DMS53 (cell line): ENCODE results near the gene HDAC7.
"Not testable (repeated sequence)": the region's sequence is repeated elsewhere in the genome, so short reads cannot be mapped to it uniquely, and the experiment has no call there.

Experiments used
- DNase-seq: peaks from one replicate; lab custom pipeline; 2025; lab: John Stamatoyannopoulos, UW

HDAC7 gene

DNA sequence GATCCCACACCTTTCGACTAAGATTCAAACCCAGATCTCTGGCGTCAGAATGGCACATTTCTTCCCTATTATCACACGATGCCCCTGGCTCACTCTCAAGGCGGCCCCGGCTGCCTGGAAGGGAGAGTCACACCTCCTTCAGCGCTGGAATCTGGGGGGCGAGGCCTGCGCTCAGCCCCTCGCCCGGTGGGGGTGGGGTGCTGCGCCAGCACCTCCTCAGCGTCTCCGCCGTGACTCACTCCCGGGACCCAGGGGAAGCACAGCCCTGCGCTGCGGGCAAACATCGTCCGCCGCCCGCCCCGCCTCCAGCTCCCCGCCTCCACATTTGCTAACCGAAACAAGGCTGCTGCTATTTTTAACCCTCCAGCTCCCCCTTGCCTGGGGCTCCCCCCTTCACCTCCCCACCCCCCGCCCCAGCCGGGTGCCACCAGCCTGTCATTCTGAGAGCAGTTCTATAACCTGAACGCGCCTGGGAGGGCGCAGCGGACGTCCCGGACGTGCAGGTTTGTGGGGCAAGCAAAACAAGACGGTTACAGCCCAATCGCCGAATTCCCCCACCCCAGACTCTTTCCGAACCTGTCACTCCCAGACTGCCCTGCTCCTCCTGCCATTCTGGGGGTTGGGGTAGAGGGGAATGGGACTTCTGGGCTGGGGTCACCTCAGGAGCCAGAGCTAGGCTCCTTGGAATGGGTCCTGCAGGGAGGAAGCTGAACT, 6.7 kb downstream of the HDAC7 start:
- peak; percentile 86 for DNase-seq

DNA sequence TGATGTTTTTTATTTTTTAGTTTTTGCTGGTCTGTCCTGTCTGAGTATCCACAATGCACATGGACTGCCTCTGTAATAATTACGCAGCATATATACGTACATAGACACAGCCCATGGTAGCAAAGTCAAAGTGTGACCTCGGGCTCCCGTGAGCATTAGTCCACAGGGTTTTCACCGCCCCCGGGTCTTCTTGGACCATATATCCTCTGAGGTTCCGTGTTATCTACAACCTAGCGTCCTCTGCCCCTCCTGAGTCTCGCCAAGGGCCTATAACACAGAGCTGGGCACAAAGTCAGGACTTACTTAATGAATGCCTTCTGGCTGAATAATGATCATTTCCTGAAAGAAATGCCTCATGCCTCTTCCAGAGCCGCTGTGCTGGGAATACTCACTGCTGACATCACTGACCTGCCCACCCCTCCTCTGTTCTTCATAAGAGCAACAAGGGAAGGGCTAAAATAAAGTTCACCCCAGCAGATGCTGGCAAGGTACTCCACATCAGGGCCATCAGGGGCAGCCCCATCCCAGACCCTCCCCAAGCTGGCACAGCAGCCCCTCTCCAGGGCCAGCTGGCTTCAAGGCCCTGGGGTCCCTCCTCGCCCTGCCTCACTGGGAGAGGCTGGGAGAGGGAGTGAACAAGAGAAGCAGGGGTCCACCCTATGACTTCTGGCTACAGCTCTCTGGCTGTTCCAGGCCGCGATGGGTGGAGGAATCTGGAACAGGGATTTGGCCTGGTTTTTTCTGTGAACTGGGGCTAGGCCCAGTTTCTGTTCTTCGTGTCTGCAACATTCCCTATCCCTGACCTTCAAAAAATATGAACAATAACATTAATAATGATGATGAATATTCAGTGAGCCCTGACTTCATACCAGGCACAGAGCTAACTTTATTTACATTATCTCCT, 7.9 kb downstream of the HDAC7 start:
- DNase-seq: no peak

DNA sequence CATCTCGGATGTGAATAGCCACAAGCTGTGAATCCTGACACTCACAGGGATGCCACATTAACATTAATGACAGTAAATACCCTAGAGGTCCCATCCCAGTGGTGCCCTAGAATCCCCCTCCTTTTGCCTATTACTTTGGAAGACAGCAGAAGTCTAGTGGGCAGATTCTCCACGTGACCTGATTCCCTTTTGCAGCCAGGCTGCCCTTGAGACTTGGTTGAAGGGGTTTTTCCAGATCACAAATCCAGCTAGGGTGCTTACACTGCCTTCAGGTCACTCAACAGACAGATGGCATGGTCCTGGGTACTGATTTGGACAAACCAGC, 8.7 kb downstream of the HDAC7 start:
- DNase-seq: no peak

DNA sequence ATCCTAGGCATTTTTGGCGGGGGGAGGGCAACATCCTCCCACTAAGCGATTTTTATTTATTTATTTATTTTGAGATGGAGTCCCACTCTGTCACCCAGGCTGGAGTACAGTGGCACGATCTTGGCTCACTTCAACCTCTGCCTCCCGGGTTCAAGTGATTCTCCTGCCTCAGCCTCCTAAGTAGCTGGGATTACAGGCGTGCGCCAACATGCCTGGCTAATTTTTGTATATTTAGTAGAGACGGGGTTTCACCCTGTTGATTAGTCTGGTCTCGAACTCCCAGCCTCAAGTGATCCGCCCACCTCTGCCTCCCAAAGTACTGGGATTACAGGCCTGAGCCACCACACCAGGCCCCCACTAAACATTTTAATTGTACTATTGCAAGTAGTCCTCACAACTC, 10.2 kb downstream of the HDAC7 start:
- DNase-seq: not testable (repeated sequence)

DNA sequence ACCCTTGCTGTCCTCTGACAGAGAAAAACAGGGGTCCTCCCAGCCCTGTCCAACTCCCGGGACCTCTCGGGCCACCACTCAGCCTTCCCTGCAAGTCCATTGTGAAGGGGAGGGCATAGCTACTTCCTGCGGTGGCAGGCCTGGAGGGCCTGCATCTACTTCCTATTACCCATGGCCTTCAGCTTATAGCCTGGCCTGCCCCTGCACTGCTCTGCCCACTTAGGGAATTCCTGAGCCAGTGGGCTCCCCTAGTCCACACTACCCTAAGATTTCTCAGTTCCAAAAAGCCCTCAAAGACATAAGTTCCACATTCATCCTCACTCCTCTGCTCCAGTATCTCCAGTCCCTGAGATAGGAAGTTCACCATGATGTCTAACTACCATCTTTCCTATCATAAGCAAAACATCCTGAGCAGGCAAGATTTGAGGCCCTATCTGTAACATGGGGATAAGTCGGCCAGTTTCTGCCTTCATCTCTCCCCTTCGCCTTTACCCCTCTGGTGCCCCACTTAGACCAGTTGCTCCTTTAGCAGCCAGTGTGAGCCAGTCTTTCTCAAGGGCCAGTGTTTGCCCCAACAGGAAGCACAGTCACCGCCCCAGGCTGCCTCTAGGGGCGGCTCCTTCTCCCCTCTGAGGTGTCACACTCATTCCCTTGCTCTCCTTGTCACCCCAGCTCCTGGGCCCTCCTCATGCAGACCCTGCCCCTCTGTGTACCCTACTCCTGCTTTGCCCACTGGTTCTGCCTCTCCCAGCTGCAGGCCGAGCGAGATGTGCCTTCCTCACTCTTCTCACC, 10.9 kb downstream of the HDAC7 start:
- peak; percentile 76 for DNase-seq

DNA sequence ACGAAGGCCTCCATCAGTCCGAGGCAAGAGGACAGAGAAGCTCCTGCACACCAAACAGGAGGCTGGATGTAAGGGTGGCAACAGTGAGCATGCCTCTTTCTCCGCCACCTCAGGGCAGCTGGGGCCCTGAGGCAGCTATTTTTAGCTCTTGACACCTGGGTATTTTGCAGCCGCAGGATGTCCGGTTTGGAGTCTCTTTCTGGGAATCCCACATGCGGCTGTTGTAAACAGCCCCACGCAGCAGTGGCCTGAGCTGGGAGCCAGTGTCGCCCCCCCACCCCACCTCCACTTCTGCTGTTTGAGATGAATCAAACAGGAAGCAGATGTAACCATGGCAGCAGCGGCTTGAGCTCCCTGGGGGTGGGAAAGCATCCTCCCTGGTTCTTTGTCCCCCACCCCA, 11.7 kb downstream of the HDAC7 start:
- peak; percentile 91 for DNase-seq

DNA sequence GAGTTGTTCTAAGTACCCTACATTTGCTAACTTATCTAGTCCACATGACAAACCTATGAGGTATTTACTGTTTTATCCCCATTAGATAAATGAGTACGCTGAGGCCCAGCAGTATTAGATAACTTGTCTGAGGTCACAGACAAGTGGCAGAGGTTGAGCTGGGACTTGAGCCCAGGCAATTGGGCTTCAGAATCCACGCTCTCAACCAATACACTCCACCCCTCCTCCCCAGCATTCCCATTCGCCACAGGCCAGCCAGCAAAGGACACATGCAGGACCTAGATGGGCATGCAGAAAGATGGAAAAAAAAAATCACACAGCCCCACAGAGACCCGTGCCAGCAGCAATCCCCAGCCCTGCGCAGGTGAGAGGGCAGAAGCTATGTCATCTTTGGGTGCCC, 12.4 kb downstream of the HDAC7 start:
- no peak for DNase-seq

DNA sequence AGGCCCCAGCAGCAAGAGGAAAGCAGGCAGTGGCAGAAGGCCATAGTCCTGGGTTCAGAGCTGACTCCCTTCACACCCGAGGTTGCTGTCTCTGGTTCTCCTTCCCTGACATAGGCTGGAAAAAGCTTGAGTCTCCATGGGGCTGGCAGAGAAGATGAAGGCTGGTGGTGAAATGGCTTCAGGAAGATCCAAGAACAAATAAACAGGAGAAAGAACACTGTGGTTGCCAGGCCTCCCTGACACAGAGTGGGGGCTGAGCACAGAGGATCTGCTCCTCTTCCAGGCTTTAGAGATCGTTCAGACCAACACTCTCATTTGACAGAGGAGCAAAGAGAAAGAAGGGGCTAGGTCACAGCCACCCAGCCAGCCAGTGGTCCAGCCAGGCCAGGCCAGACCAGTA, 14.3 kb downstream of the HDAC7 start:
- no peak for DNase-seq

DNA sequence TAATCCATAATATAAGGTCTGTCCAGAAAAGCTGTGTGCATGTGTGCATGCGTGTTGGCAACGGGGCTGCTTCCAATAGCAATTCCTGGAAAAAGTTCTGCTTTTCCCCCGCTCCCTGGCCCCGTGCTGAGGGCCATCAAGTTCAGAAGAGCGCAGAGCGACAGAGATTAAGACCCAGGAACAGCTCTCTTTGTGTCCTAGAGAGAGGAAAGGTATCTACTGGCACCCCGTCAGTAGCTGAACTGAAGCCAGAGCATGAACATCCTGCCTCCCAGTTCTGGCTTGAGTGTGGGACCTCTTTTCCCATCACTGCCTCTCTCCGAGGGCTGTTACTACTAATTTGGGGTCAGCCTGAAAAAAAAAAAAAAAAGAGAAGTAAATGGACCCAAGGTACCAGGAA, 15.5 kb downstream of the HDAC7 start:
- DNase-seq: no peak

DNA sequence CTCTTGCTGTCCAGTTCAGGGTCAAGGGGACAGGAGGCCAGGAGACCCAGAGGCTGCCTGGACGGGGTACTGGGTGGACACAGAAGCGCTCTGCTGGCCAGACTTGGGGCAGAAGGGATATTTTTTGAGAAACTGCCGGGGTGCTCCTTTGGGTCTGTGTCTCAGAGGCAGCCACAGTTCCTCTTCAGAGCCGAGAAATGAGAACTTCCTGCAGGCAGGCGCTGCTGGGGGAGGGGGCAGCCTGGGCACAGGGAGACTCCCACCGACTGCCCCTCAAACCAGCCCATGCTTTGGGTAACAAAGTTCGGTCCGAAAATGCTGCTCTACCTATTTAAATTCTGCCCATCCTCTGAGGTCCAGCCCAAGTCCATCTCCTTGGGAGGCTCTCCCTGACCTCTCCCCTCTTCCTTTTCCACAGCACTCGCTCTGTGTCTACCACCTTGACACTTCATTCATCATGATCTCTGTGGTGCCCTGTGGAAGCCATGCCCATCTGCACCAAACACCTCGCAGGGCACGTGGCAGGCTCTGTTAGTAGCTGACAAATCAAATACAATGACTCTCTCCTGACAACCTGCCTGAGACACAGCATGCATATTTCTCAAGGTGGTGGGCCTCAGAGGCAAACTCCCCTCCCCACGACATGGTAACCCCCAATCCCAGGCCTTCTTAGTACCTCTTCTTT, 16.4 kb downstream of the HDAC7 start:
- no peak for DNase-seq

DNA sequence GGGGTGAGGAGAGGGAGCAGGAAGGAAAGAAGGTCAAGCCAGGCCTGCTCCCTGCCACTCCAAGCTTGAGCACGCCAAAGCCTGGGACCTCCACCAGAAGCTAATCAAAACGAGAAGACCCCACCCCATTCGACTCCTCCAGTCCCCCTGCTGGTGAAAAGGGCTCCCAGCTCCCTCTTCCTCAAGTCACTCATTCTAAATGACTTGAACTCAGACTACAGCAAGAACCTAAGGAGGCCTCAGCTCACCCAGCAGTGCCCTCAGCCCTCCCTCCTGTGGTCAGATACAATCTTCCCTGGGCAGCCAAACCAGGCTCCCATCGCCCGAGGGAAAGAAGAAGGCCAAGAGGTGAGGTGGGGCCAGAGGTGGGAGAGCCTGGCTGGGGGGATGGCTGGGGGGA, 17.4 kb downstream of the HDAC7 start:
- DNase-seq: no peak

DNA sequence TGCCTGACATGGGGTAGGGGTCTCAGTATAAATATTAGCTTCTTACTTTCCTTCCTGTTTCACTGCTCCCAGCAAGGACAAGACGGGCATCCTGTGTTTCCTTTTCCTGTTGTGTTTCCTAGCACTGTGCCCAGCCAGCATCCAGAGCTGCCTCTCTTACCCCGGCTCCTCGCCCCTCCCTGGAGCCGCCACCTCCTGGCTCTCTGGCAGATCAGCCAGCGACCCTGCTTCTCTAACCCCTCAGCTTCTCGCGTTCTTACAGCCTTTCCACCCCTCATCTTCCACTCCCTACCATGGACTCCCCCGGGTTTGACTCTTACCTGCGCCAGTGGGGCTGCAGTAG, 17.8 kb downstream of the HDAC7 start:
- DNase-seq: no peak

DNA sequence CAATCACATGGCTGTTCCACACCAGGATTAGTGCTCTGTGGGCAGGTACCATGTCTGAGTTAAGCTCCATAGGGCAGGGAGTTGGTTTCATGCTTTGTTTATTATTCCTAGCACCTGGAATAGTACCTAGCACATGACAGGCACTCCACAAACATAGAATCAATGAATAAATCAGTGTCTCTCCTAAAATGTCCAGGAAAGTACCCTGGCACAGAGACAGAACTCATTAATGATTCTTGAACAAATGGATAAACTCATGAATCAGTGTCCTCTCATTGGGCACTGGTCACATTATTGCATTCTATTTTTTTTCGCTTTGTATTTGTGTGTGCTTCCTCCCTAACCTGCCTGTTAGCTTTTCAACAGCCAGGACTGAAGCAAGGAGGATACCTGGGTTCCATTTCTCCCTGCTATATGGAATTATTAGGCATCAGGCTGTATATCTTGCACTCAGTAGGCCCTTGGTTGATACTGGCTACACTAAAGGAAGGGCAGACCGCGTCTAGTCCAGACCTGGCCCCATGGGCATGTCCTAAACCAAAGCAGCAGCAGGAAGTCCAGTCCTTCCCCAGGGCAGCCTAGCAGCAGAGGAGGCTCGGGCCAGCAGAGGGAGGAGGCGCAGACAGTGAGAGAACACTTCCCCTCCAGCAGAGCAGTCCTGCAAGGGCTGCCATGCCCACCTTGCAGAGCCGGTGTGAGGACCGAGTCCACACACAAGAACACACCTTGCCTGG, 18.4 kb downstream of the HDAC7 start:
- no peak for DNase-seq

DNA sequence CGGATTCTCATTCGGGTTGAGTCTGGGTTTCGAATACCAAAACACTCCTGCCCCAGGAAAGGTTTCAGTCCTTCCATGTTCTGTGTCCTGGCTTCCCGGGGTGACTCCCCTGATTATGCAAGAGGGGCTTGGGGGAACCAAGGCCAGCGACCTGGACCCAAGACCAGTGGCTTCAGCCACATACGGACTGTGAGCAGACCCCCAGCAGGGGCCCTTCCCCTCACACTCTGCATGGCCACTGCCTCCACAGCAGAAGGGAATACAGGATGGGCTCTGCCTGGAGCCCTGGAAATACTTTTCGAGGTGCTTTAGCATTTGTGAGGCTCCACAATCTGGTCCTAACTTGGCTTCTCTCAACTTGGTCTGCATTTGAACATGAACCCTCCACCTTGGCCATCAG, 19.1 kb downstream of the HDAC7 start:
- no peak for DNase-seq

DNA sequence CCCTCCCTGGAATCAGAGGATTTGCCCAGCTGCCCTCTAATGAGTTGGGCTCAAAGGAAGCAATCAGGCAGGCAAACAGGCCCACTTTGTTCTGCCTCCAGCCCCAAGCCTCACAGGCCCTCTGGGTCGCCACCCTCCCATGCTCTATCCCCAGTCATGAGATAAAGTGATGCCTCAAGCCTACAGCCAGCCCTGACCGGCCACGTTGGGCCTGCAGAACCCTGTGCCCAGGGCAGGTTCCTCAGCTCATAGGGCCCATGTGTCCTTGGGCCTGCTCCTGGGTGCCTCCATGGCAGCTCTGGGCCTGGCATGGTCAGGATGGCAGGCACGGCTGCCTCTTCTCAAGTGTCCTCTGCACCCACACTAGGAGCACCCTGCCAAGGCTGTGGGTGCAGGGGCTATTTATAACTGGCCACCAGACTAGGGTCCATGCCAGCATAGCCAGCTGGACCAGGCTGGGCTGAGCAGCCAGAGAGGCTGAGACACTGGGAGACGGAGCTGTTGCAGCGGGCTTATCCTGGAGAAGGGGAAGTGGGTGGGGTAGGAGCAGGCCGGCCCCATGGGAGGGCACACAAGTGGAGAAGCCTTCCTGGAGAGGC, 20.2 kb downstream of the HDAC7 start:
- no peak for DNase-seq

DNA sequence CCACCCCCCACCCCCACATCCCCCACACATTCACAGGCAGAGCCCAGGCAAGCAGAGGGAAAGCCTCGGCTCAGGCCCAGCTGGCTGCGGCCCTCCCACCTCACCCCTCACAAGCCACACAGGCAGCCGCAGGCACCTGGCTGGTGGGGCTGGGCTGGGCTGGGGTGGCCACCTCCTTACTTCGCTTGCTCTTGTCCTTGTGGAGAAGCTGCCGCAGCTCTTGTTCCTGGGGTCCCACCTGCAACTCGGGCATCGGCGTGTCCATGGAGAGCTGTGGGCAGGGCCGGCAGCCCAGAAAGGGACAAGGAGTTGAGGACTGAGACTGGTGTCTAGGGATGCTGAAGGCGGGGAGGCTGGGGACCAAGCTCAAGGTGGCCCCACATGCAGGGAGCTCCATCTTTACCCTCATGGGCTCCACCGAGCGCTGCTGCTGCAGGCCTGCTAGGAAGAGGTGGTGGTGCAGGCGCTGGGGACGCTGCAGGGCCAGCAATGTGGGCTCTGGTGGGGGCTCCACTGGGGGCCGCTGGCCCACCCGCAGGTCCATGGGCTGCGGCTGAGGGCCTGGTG, 21.2 kb downstream of the HDAC7 start:
- no peak for DNase-seq

DNA sequence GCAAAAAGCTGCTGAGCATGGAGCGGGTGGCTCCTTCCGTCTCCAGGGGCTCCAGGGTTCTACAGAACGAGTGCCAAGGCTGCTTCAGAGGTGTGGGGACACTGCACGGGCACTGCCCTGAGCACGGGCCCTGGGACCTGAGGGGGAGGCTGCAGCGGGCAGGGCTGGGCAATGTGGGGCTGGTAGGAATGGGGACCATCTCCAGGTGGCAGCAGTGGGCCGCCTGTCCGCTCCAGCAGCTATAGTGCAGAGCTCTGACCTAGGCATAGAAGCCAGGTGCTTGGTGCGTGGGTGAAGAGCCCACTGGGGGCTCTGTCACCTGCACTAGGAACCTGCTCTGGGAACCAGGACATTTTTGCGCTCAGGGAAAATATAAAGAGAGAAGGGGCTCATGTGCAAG, 22.3 kb downstream of the HDAC7 start:
- peak; percentile 75 for DNase-seq

DNA sequence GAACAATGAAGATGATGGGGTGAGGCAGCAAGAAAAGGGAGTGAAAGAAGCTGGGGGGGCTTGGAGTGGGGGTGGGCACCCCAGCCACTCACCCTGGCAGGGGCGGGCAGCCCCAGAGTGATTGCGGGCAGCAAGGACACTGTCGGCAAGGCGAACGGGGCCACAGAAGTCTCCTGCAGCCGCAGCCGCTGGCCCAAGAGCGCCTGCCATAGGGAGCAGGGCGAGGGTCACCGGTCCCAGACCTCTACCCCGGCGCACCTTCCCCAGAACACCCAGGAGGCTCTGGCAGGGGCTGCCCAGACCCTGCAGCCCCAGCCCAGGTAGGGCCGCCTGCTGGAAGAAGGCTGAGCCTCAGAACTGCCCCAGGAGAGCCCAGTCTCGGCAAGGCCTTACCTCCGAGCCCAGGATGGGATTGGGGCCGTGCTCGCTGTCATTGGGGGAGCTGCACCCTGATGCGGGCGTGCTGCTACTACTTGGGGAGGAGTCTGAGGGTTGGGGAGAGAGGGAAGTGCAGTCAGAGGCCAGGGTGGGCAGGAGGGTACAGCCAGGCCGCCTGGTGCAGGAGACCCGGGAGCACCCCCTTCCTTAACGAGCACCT, 23.8 kb downstream of the HDAC7 start:
- DNase-seq: no peak

DNA sequence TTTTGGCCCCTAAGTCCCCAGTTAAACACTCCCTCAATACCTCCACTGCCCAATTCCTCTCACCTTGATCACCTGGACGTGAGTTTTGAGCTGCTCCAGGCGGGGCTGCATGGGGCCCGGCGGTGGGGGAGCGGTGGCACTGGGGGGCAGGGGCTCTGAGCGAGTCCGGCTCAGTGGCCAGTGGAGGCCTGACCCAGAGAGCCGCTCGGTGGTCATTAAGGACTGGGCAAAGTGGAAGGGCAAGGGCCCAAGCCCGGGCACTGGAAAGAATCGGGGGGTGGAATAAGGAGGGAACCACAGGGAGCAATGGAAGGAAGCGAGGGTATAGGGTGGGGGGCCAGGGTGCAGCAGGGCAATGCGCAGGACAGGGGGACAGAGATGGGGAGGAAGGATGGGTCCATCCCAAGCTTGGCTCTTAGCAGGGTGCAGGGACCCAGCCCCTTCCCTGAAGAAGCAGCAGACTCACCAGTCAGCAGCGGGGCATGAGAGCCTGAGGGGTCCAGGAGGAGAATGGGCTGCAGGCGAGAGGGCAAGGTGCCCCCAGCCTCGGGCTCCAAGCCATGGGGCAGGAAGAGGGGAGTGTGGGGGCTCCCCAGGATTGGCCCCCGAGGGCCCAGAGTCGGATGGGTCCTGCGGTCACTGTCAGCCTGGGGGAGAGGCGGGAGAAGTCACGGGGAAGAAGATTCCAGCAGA, 24.4 kb downstream of the HDAC7 start:
- no peak for DNase-seq

DNA sequence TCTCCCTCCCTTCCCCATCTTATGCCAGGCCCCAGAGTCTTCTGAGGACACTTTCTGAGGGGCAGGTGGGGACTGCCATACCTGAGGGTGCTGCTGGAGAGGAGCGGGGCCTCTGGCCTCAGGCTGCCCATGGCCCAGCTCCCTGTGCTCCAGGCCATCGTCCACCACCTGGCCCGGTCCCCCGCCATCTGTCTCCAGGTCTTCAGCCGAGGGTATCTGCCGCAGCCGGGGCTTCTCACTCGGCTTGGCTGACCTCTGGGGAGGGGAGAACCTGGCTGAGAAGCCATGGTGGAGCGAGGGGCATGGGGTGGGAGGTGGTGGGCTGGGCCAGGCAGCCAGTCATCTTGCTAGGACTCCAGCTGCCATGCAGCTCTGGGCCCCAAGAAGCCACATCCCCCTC, 25.0 kb downstream of the HDAC7 start:
- DNase-seq: no peak
